Caco-2 (cell line): ENCODE data around the gene CHRNB2. TPM values are rescaled to one million over a fixed set of nuclear protein-coding genes. Genes with fewer than 3 reads are reported as not detected.

Source experiments
- BruUV-seq: library from RNA; stranded (reverse); fragments of 400-500 nt; replicated peaks from 2 replicates; lab custom pipeline; 2021; lab: Mats Ljungman, UMichigan
- CTCF ChIA-PET: fragments of 300-600 bp; sonication (Branson Sonifier 250); formaldehyde crosslinking; loops from one replicate; lab custom pipeline; 2022; ENCODE audit warnings: antibody characterized with exemption; lab: Charles Lee
- POLR2A ChIA-PET: fragments of 300-600 bp; sonication (Branson Sonifier 250); formaldehyde crosslinking; loops from one replicate; lab custom pipeline; 2022; ENCODE audit warnings: antibody characterized with exemption; lab: Charles Lee
- DNase-seq, 2 experiments: peaks; one replicate each; pipeline versions ENCODE4 v3.0.0 to v3.0.0-alpha.2; 2020 to 2022
- H3K27me3 ChIP-seq: replicated peaks from 2 replicates; pipeline ENCODE4 v1.6.0; 2011; ENCODE audit warnings: low read length; ENCODE audit not compliant: control insufficient read depth, insufficient read depth
- H3K36me3 ChIP-seq: 2 replicates; pipeline ENCODE4 v1.5.1; 2011; ENCODE audit warnings: low read length; ENCODE audit not compliant: control insufficient read depth, insufficient read depth
- H3K4me1 ChIP-seq: fragments of 250-450 bp; sonication (Bioruptor Pico); 2 replicates; pipeline ENCODE4 v1.5.1; 2020; ENCODE audit warnings: mild to moderate bottlenecking
- H3K4me3 ChIP-seq: 2 replicates; pipeline ENCODE4 v1.5.1; 2011; ENCODE audit warnings: low read depth, mild to moderate bottlenecking, control low read depth, low read length
- H3K9me3 ChIP-seq: fragments of 250-450 bp; sonication (Bioruptor Pico); 2 replicates; pipeline ENCODE4 v1.5.1; 2020; ENCODE audit warnings: mild to moderate bottlenecking, moderate library complexity
- H3K27ac Mint-ChIP-seq: one replicate; pipeline ENCODE4 v1.8.0; 2022; ENCODE audit warnings: mixed read lengths; ENCODE audit not compliant: unreplicated experiment
- H3K27me3 Mint-ChIP-seq: one replicate; pipeline ENCODE4 v1.8.0; 2022; ENCODE audit warnings: mixed read lengths; ENCODE audit not compliant: insufficient read depth, unreplicated experiment
- H3K36me3 Mint-ChIP-seq: one replicate; pipeline ENCODE4 v1.8.0; 2022; ENCODE audit warnings: mild to moderate bottlenecking, mixed read lengths; ENCODE audit not compliant: insufficient read depth, unreplicated experiment
- H3K4me1 Mint-ChIP-seq: one replicate; pipeline ENCODE4 v1.8.0; 2022; ENCODE audit warnings: low read depth, mixed read lengths; ENCODE audit not compliant: unreplicated experiment
- H3K4me3 Mint-ChIP-seq: one replicate; pipeline ENCODE4 v1.8.0; 2022; ENCODE audit warnings: mild to moderate bottlenecking, moderate library complexity, mixed read lengths; ENCODE audit not compliant: unreplicated experiment
- H3K9me3 Mint-ChIP-seq: one replicate; pipeline ENCODE4 v1.8.0; 2022; ENCODE audit warnings: mixed read lengths; ENCODE audit not compliant: unreplicated experiment
- CTCF ChIP-seq, 2 experiments: fragments of 200-600 bp in 1 of 2; IDR thresholded peaks; 1 replicate in 1 of 2; 2 replicates in 1 of 2; pipeline versions ENCODE4 v1.5.1 to v1.8.0; 2011 to 2022; ENCODE audit warnings: antibody characterized with exemption in 1 of 2, control low read depth in 1 of 2, inconsistent platforms in 1 of 2, low read depth in 1 of 2, low read length in 1 of 2, mild to moderate bottlenecking in 1 of 2, moderate library complexity in 1 of 2; ENCODE audit not compliant: insufficient read depth in 1 of 2, severe bottlenecking in 1 of 2, unreplicated experiment in 1 of 2
- intact Hi-C: fragments of 100-400 bp; cut with micrococcal nuclease; formaldehyde crosslinking; loops from one replicate; pipeline ENCODE4 v1.10.0; 2022; ENCODE audit not compliant: unreplicated experiment
- total RNA-seq: library from RNA; stranded (reverse); gene quantifications from 2 replicates; pipeline ENCODE4 v1.2.3, GENCODE V29; 2022

CHRNB2 gene
- total RNA-seq, 1 experiment from 2014 or later, result 0.09 TPM

GRCh38 chr1:154594811-154595210 is 27.2 kb downstream of the CHRNB2 start:
- Histone ChIP-seq H3K27me3 (no peaks in the 10 kb centered on the region), H3K36me3 (peaks cover 7% of the 10 kb centered on the region; the same call in 1 of the 2 replicates), H3K4me3 (no peak overlapping the region), H3K9me3 (no peaks in the 10 kb centered on the region), H3K4me1 (no peaks in the 10 kb centered on the region)
- no peaks in the 10 kb centered on the region for H3K9me3 Mint-ChIP-seq
- POLR2A ChIA-PET, result no interaction called here
- no peak for TF ChIP-seq CTCF (IDR thresholded peaks at IDR 0.05; ENCODE audit: insufficient read depth in 1 of 2, low read depth in 1 of 2, low read length in 1 of 2, severe bottlenecking in 1 of 2, unreplicated experiment in 1 of 2)
- DNase-seq, result no peak
- H3K27ac Mint-ChIP-seq, result no peak overlapping the region
- H3K4me1 Mint-ChIP-seq, result no peaks in the 10 kb centered on the region
- no peaks in the 10 kb centered on the region for H3K27me3 Mint-ChIP-seq
- intact Hi-C loops, result no loop called here
- no peak overlapping the region for H3K4me3 Mint-ChIP-seq
- peaks cover 78% of the 10 kb centered on the region for H3K36me3 Mint-ChIP-seq
- CTCF ChIA-PET, result interaction anchor here (0.8 kb wide), 1 partner anchor 12 kb away, joined by 3 read pairs; no protein-coding TSS in a partner anchor
- BruUV-seq, result no TSS peak

- Histone ChIP-seq H3K27me3 (no peaks in the 10 kb centered on the region), H3K4me3 (no peak overlapping the region), H3K4me1 (no peaks in the 10 kb centered on the region), H3K9me3 (no peaks in the 10 kb centered on the region), H3K36me3 (peaks cover 4% of the 10 kb centered on the region; the same call in 1 of the 2 replicates)
- Mint-ChIP-seq H3K27me3 (no peaks in the 10 kb centered on the region), H3K4me3 (no peak overlapping the region), H3K4me1 (no peaks in the 10 kb centered on the region), H3K9me3 (no peaks in the 10 kb centered on the region), H3K27ac (no peak overlapping the region), H3K36me3 (peaks cover 84% of the 10 kb centered on the region)
- no peak for DNase-seq
- TF ChIP-seq CTCF (IDR thresholded peaks at IDR 0.05; ENCODE audit: insufficient read depth in 1 of 2, low read depth in 1 of 2, low read length in 1 of 2, severe bottlenecking in 1 of 2, unreplicated experiment in 1 of 2), result no peak
- CTCF ChIA-PET, result no interaction called here
- POLR2A ChIA-PET, result no interaction called here
- intact Hi-C loops, result no loop called here
- BruUV-seq, result no TSS peak
Measured at GRCh38 chr1:154595621-154596020, 28.0 kb downstream of the CHRNB2 start.

- CTCF ChIA-PET, result no interaction called here
- H3K36me3 Mint-ChIP-seq, result peaks cover 69% of the 10 kb centered on the region
- no peaks in the 10 kb centered on the region for H3K9me3 Mint-ChIP-seq
- Histone ChIP-seq H3K36me3 (peaks cover 4% of the 10 kb centered on the region), H3K27me3 (no peaks in the 10 kb centered on the region), H3K4me3 (no peak overlapping the region), H3K9me3 (no peaks in the 10 kb centered on the region), H3K4me1 (no peaks in the 10 kb centered on the region)
- no TSS peak for BruUV-seq
- no peak overlapping the region for H3K4me3 Mint-ChIP-seq
- intact Hi-C loops, result no loop called here
- POLR2A ChIA-PET, result no interaction called here
- H3K27me3 Mint-ChIP-seq, result no peaks in the 10 kb centered on the region
- no peak for DNase-seq
- no peak for TF ChIP-seq CTCF (IDR thresholded peaks at IDR 0.05; ENCODE audit: insufficient read depth in 1 of 2, low read depth in 1 of 2, low read length in 1 of 2, severe bottlenecking in 1 of 2, unreplicated experiment in 1 of 2)
- H3K27ac Mint-ChIP-seq, result no peak overlapping the region
- H3K4me1 Mint-ChIP-seq, result no peaks in the 10 kb centered on the region
Measured at GRCh38 chr1:154598871-154599635, 31.5 kb downstream of the CHRNB2 start.
